SK-N-MC (cell line): Measurements from ENCODE around the gene PHC2.

Source experiments
- EZH2 ChIP-seq: fragments of 200-600 bp; sonication (generic); IDR thresholded peaks from one replicate; pipeline ENCODE4 v1.6.1; 2017; ENCODE audit warnings: antibody characterized with exemption
- POLR2AphosphoS5 ChIP-seq: IDR thresholded peaks from 2 replicates; pipeline ENCODE4 v1.6.1; 2012; ENCODE audit warnings: mild to moderate bottlenecking, low read depth, low read length, borderline replicate concordance

DNA sequence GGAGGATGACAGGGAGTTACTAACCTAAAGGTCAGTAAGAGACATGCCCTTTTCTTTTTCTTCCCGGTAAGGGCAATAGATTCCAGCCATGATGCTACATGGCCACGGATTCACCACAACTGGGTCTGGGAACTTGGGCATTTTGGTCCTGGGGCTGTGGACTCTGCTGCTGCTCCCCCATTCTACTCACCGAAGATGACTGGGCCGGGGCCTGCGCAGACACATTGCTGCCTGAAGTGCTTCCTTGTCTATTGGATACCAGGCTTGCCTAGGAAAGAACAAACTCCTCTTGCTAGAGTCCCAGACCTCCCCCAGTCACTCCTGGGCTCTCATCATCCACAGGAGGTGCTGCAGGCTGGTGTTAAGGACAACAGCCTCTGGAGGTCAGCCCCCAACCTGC lies 60.1 kb downstream of the PHC2 start:
- TF ChIP-seq EZH2 = no peak
- no peak for TF ChIP-seq POLR2AphosphoS5
